ENCODE results near the gene ZNF362.

GRCh38 chr1:33306653-33307493 is 50.6 kb downstream of the ZNF362 start:
- TF ChIP-seq POLR2AphosphoS5 (IDR thresholded peaks at IDR 0.05; ENCODE audit: low read depth, low read length): no peak
- no peak for TF ChIP-seq POLR2A (IDR thresholded peaks at IDR 0.05; ENCODE audit: low read depth, low read length)
- TF ChIP-seq SPI1 (IDR thresholded peaks at IDR 0.05; ENCODE audit: low read depth, low read length): no peak
- TF ChIP-seq TAF1 (IDR thresholded peaks at IDR 0.05; ENCODE audit: low read depth, low read length): no peak
- TF ChIP-seq POU2F2 (IDR thresholded peaks at IDR 0.05; ENCODE audit: low read depth, low read length): no peak
- TF ChIP-seq PAX5 (IDR thresholded peaks at IDR 0.05; ENCODE audit: insufficient read depth, low read length, severe bottlenecking): no peak
